Skin of body (tissue), 2 donors: ENCODE results near the gene PLB1. TPM values are rescaled to one million over a fixed set of nuclear protein-coding genes. Genes with fewer than 3 reads are reported as not detected.
A peak's percentile ranks its signal among the peaks of the same experiment; 100 is the strongest.
"Not testable (repeated sequence)": the region's sequence is repeated elsewhere in the genome, so short reads cannot be mapped to it uniquely, and the experiment has no call there.

ENCODE experiments used
- DNase-seq: peaks from one replicate; lab custom pipeline; 2025; lab: John Stamatoyannopoulos, UW
- total RNA-seq: library from RNA; depleted of rRNA; stranded (reverse); fragments of >200 nt; gene quantifications from one replicate; pipeline ENCODE4 v1.2.3, GENCODE V29; 2014

PLB1 gene
- total RNA-seq, 1 donor from 2014 or later: 7.2 TPM

- DNase-seq: no peak
Measured at GRCh38 chr2:28534817-28535216, 39.0 kb downstream of the PLB1 start.

DNA sequence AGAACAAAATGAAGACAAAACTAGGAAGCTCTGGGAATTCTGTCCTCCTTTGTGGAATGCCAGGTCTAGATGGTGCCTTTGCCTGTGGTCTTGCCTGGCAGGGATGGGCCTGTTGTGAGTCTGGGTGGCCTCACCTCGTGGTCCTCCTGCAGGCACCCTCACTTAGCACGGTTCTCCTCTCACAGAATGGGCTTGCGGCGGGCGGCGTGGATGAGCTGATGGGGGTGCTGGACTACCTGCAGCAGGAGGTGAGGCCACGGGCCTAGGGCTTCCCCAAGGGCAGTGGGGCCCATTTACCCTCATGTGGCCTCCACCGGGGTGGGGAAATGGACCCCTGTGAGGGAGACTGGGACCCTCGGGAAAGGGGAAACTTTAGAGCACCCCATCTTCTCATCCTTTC, 42.3 kb downstream of the PLB1 start:
- no peak for DNase-seq

GRCh38 chr2:28538652-28539051, 42.8 kb downstream of the PLB1 start:
- DNase-seq: no peak

GRCh38 chr2:28539118-28539541, 43.3 kb downstream of the PLB1 start:
- no peak for DNase-seq

DNA sequence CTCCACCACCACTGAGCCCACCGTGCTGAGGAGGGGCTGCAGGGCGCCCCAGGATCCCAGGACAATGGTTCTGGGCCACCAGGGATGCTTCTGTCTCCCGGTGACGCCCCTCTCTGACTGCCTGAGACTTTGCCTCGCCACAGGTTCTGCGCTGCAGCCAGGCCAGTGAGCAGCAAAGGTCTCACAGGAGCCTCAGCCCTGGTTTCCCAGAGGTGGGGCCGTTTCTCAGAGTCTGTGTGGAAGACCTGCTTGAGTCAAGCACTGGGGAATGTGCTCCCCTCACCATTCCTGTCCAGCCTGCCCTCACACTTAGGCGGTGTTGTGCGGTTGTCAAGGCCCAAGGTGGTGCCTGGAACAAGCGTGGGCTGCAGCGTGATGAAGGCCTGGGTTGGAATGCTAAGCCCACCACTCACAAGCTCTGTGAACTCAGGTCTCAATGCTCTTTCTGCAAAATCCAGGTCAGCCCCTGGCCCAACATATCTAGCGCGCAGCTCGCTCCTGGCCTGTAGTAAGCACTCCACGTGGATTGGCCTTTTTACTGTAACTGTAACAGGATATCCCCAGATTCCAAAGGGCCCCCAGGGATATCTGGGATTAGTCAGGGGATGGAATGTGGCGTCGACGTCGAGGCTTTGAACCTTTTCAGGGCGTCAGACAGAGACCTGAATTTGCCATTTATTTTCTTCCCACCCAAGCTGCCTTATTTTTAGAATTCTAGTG, 47.6 kb downstream of the PLB1 start:
- DNase-seq: peak; percentile 15

- no peak for DNase-seq
Measured at GRCh38 chr2:28544036-28544346, 48.1 kb downstream of the PLB1 start.

DNA sequence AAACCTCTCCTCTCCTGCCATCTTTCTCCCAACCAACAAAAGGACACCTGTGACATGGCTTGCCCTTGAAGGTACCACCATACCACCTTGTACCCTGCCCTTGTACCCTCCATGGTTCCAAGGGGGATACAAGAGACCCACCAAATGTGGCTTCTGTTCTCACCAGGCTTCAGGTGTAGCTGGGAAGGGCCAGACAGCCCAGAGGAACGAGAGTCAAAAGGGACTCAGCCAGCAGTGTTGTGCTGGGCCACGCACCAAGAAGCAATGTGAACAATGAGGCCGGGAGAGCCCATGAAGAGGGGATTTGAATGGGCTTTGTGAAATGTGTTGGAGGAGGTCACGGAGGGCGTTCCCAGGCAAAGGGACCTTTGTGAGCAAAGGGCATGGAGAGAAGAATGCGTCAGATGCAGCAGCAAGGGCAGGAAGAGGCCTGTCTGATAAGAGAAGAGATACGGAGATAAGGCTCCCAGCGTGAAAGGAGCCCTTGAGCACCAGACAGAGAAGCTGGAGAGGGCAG, 48.6 kb downstream of the PLB1 start:
- DNase-seq: no peak

GRCh38 chr2:28544922-28545589, 49.2 kb downstream of the PLB1 start:
- DNase-seq: no peak

- no peak for DNase-seq
Measured at GRCh38 chr2:28545590-28546200, 49.8 kb downstream of the PLB1 start.

DNA sequence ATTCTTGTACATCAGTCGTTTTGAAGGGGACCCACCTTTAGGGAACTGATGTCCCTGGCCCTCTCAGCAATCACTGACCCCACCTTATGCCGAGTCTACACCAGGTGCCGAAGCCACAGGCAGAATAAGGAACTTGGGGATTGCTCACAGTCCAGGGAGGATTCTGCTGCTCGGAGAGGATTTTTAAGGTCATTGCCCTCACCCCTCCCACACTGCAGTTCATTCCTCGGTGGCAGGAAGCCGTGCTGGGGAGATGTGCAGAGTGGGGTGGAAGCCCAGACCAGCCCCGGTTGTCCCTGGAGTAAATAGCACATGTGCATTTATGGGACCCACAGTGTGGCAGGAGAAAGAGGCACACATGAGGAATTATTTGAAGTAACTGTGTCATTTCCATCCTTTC, 50.4 kb downstream of the PLB1 start:
- no peak for DNase-seq

GRCh38 chr2:28547223-28547860, 51.5 kb downstream of the PLB1 start:
- no peak for DNase-seq

DNA sequence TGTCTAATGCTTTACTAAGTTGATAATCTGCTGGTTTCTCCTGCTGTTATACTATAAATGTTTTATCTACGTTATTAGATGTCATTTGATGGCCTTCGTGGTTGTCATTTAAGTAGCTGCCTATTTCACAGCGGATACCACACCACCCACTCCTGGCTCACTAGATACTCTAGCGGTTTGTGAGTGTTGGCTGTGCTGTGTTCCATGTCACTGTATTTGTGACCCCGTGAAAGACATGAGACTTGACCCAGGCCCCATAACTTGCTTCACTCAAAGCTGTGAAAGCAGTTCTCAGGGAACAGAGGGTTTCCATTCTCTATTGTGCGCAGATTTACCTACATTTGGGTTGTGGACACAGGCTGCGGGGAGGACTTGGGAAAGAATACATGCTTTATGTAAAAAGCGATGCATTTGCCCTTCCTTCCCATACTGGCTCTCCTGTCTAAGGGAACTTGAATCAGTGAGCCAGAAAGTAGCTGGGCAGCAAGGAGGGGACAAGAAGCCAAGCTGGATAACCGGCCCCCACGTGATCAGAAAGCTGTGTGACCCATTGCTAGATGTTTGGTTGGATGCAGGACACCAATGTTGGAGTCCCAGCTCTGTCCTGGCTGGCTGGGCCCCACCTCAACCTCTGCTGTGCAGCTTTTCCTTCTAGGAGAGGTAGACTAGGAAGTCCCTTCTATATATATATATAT, 52.2 kb downstream of the PLB1 start:
- DNase-seq: no peak

DNA sequence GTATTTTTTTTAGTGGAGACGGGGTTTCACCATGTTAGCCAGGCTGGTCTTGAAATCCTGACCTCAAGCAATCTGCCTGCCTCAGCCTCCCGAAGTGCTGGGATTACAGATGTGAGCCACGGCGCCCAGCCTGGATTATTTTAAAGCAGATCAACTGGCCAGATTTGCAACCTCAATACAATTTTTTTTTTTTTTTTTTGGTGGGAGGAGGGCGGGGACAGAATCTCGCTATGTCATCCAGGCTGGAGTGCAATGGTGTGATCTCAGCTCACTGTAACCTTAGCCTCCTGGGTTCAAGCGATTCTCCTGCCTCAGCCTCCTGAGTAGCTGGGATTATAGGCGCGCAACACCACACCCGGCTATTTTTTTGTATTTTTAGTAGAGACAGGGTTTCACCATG, 54.5 kb downstream of the PLB1 start:
- DNase-seq: not testable (repeated sequence)

- DNase-seq: no peak
Measured at GRCh38 chr2:28552045-28552823, 56.4 kb downstream of the PLB1 start.

- DNase-seq: no peak
Measured at GRCh38 chr2:28556303-28556702, 60.4 kb downstream of the PLB1 start.

GRCh38 chr2:28557389-28558131, 61.7 kb downstream of the PLB1 start:
- DNase-seq: no peak

DNA sequence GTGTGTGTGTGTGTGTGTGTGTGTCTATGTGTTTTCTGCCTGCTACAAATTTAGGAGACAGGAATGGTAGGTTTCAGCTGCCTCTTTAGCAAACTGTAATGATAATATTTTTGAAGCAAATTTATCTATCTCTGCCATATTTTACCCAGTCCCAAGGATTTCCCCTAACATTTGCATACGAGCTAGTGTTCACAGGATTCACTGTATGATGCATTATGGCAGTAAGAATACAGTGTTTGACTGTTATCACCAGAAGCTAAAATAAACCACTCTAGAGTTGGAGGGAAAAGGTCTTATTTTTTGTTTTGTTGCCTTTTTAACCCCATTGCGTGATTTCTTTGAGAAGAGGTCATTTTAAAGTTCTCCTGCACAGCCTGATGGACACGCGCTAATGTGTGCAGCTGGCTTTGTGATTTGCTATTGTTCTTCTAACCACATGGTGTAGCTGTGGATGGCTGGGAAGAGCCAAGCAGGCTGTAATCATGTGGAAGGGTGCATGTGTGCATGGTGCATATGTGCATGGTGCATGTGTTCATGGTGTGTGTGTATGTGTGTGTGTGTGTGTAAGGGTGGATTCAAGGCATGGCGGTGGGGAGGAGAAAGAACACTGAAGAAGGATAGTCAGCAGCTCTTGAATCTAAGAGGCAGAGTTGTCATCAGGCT, 62.4 kb downstream of the PLB1 start:
- DNase-seq: no peak

GRCh38 chr2:28558918-28559317, 63.1 kb downstream of the PLB1 start:
- DNase-seq: no peak

DNA sequence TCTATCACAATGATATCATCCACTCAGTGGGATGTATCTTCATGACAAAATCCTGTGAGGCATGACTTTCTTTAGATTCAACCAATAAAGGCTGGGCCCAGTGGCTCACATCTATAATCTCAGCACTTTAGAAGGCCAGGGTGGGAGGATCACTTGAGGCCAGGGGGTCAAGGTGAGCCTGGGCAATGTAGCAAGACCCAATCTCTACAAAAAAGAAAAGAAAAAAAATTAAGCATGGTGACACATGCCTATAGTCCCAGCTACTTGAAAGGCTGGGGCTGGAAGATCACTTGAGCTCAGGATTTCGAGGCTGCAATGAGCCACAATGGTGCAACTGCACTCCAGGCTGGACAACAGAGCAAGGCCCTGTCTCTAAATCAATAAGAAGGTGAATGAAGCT, 68.0 kb downstream of the PLB1 start:
- no peak for DNase-seq

DNA sequence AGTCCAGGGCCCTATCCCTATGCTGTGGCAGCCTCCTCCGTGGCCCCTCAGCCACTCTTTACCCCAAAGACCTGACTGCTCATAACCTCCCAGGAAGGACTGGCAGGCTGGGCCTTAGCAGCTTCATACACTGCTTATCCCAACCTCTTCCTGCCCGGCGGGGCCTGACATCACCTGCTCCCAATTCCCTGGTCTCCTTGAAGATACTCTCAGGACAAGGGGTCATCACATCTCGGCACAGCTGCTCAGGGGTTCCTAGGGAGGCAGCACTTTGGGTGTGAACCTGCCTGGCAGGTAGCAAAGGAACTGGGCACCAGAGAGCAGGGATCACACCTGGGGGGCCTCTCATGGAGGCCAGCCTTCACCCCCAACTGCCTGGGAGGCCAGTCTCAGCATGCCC, 68.5 kb downstream of the PLB1 start:
- DNase-seq: no peak
